SU-DHL-6 (cell line): Measurements from ENCODE around the gene TDRKH.

Experiments used
- CTCF ChIP-seq: fragments of 200-600 bp; sonication (generic); IDR thresholded peaks from one replicate; pipeline ENCODE4 v1.5.1; 2017; ENCODE audit warnings: antibody characterized with exemption, mild to moderate bottlenecking, low read length, moderate library complexity; ENCODE audit not compliant: insufficient read depth, poor library complexity, severe bottlenecking
- EZH2phosphoT487 ChIP-seq: fragments of 200-600 bp; sonication (generic), shearing (Covaris generic); conservative IDR thresholded peaks from 2 replicates; pipeline ENCODE4 v1.6.1; 2018; ENCODE audit warnings: mild to moderate bottlenecking, antibody characterized with exemption, low read length, moderate library complexity, mixed read lengths

- TF ChIP-seq CTCF (no peak), EZH2phosphoT487 (no peak)
These were observed 27.0 kb upstream of the TDRKH start for GRCh38 chr1:151817353-151817730.
